GM10266 (cell line): ENCODE measurements around the gene ADARB1.

Experiments
- DNase-seq: peaks from one replicate; pipeline ENCODE4 v3.0.0; 2012; ENCODE audit errors: extremely low spot score
- TF ChIP-seq, protein P1 (sequence below): IDR thresholded peaks from 2 replicates; pipeline ENCODE4 v1.5.1; 2012; ENCODE audit warnings: mild to moderate bottlenecking, low read depth; ENCODE audit not compliant: control insufficient read depth, insufficient read depth; ENCODE audit errors: missing control alignments

The ADARB1 gene

DNA sequence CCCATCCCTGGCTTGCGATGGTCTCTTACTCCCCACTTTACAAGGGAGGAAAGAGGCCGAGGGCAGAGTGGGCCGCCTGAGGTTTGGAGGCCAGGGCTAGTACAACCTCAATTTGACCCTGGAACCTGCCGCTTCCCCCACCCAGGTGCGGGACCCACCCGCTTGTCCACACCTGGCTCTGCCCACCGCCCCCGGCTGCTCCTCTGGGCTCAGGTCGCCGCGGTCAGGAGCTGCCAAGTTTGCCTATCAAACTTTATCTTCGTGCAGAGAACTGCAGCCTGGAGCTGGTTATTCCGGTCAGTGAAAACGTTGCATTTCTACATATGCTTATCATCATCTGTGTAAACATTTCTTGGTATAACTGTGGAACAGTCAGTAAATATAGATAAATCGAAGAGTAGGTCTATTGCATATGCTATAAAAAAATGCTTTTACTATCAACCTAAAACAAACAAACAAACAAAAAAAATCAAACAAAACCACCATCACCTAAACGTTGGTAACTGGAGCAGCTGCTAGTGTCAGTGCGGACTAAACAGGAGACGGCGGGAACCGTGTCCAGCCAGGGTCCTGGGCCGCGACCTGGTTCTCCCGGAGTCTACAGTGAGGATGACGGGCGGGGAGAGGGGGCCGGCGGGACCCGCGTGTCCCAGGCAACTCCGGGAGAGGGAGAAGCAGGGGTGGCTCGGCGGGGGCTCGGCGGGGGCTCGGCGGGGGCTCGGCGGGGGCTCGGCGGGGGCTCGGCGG, 906 bp upstream of the ADARB1 start:
- DNase-seq: peak; percentile 60

DNA sequence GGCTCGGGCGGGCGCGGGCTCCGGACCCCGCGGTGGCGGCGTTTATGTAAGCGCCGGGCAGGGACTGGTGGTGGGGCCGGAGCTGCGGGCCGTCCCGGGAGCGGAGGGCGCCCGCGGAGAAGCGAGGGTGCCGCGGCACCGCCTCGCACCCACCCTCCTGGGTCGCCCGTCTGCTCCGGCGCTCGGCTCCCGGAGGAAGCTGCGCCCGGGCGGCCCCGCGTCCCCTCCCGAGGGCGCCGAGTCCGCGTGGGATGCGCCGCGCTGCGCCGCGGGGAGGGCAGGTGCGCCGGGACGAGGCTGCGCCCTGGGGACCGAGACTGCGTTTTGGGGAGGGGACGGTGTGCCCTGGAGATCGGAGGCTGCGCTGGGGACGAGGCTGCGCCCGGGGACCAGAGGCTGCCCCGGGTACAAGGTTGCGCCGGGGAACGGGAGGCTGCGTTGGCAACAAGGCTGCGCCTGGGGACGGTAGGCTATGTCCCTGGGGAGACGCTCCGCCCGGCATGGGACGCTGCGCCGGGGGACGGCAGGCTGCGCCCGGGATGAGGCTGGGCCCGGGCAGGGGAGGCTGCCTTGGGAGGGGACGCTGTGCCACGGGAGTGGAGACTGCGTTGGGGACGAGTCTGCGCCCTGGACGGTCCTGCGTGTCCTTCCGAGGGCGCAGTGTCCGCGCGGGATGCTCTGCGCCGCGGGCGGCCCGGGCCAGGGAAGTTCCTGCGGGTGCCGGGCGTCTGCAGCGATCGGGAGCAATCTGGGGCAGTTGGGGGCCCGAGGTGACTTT, 627 bp downstream of the ADARB1 start:
- TF ChIP-seq, protein P1, sequence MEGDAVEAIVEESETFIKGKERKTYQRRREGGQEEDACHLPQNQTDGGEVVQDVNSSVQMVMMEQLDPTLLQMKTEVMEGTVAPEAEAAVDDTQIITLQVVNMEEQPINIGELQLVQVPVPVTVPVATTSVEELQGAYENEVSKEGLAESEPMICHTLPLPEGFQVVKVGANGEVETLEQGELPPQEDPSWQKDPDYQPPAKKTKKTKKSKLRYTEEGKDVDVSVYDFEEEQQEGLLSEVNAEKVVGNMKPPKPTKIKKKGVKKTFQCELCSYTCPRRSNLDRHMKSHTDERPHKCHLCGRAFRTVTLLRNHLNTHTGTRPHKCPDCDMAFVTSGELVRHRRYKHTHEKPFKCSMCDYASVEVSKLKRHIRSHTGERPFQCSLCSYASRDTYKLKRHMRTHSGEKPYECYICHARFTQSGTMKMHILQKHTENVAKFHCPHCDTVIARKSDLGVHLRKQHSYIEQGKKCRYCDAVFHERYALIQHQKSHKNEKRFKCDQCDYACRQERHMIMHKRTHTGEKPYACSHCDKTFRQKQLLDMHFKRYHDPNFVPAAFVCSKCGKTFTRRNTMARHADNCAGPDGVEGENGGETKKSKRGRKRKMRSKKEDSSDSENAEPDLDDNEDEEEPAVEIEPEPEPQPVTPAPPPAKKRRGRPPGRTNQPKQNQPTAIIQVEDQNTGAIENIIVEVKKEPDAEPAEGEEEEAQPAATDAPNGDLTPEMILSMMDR: no peak
- peak; percentile 58 for DNase-seq

More for the DNA sequence above, 906 bp upstream of the ADARB1 start:
- TF ChIP-seq, protein P1: no peak

DNA sequence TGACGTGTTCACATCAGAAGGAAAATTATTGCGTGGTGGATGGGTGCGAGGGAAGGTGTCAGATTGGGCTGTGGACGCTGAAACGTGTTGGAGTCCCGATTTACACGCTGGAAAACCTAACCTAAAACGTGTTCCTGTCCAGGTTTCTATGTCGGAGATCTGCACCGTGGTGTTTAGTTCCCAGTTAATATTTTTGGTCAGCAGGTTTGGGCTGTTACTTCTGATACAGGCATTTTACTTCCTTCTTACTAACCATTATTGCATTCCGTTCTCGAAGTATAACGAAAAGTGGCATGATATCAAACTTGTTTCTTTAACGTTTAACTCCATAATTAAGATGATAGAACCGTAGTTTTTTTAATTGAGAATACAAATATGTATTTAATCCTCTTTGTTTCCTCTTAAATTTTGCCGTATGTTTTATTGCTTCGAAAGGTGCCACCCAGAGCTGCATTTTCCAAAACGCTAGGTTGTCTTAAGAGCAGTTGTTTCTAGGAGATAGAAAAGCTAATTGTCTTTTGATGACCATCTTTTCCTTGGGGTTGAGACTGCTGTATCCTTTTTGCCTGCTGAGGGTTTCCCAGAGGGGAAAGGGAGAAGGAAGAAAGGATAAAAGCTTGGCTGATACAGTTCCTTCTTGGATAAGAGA, 1.3 kb downstream of the ADARB1 start:
- no peak for DNase-seq

DNA sequence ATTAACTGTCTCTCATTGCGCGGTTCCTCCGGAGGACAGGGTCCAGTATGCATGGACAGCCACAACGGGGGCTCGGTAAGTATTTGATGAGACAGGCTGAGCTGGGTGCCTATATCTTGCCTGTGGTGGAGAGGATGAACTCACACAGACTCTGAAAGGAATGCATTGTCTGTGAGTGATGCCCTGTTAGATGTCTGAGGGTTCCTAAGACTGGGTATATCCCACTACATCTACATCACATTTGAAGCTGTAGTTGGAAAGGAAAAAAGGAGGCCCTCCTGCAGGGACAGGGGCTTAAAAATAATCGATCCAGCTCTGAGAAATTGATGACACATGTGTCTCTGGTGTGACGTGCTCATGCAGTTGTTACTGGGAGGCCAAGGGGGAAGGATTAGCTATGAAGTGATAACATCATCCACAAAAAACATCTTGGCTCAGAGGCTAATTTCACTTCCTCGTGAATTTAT, 1.9 kb downstream of the ADARB1 start:
- no peak for DNase-seq
- TF ChIP-seq, protein P1: no peak

More for the DNA sequence above, 1.3 kb downstream of the ADARB1 start:
- TF ChIP-seq, protein P1: no peak

DNA sequence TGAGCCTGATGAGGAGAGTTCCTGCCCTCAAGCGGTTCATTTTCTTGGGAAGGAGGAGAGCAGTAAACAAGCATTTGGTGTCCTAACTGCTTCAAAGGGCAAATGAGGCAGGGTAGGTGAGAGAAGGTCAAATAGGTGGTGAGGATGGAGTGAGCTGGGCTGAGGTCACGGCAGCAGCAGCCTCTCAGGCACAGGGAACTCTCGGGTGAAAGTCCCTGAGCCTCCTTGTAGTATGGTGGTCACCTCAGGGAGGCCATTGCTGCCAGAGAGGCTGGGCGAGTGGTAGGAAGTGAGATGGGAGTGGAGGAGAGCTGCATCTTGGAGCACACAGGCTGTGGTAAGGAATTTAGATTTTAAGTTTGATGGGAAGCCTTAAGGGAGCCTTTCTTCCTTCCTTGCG, 4.0 kb downstream of the ADARB1 start:
- TF ChIP-seq, protein P1: no peak
- no peak for DNase-seq

DNA sequence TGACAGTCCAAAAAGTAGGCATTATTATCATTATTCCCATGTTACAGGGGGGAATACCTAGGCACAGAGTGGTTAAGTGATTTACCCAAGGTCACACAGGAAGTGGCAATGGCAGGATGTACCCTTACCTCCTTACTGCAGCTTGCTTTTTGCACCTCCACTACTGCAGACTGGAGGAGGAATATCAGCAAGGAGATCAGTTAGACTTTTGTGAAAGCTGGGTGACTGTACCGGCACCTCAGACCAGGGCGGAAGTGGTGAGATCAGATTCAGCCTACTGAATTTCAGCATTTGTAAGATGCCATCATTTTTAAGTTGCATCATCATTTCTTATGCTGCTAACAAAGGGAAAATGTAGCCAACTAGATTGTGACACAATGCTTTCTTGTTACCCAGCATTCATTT, 4.5 kb downstream of the ADARB1 start:
- TF ChIP-seq, protein P1: no peak
- DNase-seq: no peak

DNA sequence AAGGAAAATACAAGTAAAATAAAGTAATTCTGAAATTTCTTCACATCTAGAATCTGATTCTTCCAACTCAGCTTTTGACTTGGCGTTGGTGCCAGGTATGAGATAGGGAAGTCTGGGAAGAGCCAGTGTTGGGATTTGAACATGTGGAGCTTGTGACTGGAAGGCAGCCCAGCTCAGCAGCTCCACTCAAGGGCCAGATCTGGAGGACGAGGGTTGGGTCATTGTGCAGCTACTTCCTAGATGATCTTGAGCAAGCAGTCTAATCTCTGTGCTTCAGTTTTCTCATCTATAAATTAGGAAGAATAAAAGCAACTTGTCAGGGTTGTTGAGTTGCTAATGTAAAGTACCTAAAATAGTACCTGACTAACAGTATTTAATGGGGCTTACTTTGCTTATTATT, 5.0 kb downstream of the ADARB1 start:
- DNase-seq: no peak
- TF ChIP-seq, protein P1: no peak
